ENCODE data around the gene DDX41. TPM values are rescaled to one million over a fixed set of nuclear protein-coding genes. Genes with fewer than 3 reads are reported as not detected.

Gene DDX41
- total and polyA plus RNA-seq, 11 donors: 24.4 to 65.4 (median 37.7) TPM

DNA sequence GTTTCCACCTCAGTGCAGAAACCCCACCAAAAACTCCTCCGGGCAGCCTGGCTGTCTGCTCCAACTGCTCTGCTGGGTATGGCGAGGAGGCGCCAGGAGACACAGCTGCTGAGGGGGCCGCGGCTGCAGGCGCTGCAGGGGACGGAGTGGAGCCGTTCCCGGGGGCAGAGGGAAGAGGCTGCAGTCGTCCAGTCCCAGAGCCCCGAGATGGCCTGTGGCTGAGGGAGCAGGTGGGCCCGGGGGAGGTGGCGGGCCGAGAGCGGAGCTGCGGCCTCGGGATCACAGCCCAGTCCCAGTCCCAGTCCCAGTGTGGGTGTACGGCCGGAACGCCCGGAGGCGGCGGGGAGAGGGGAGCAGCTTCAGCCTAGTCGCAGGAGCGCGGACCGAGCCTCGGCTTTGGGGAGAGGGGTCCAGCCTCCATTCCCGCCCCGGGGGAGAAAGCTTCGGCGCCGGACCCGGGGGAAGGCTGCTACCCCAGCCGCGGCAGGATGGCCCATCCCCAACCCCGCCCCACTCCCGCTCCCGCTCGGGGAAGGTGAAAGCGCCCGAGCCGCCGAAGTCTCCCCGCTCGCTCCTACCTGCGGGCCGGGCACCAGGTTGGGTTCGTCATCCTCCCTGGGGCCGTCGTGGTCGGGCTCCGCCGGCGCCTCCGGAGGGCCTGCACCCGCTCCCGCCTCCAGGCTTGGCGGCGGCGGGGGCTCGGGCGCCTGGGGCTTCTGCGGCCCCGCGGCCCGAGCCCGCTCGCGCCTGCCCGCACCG is 37.1 kb upstream of the DDX41 start:
- Histone ChIP-seq H3K4me3 (peak overlapping the region; percentile 61 to 99 (median 94)), H3K27me3 (no peaks in the 10 kb centered on the region), H3K4me1 (peaks cover 3 to 49% (median 28%) of the 10 kb centered on the region in 12 donors), H3K27ac (peak overlapping the region; percentile 58 to 89 (median 82)), H3K36me3 (peaks cover 0 to 25% (median 11%) of the 10 kb centered on the region in 9 donors), H3K9me3 (no peaks in the 10 kb centered on the region)
- intact Hi-C loops (cut with DNase I): loop anchor here in 1 of 10 donors (5.0 kb wide), 2 partner anchors 37 to 38 kb away; partner anchors contain the start of genes DDX41 and TMED9
- TF ChIP-seq, protein P1, sequence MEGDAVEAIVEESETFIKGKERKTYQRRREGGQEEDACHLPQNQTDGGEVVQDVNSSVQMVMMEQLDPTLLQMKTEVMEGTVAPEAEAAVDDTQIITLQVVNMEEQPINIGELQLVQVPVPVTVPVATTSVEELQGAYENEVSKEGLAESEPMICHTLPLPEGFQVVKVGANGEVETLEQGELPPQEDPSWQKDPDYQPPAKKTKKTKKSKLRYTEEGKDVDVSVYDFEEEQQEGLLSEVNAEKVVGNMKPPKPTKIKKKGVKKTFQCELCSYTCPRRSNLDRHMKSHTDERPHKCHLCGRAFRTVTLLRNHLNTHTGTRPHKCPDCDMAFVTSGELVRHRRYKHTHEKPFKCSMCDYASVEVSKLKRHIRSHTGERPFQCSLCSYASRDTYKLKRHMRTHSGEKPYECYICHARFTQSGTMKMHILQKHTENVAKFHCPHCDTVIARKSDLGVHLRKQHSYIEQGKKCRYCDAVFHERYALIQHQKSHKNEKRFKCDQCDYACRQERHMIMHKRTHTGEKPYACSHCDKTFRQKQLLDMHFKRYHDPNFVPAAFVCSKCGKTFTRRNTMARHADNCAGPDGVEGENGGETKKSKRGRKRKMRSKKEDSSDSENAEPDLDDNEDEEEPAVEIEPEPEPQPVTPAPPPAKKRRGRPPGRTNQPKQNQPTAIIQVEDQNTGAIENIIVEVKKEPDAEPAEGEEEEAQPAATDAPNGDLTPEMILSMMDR (IDR thresholded peaks at IDR 0.05): no peak
- TF ChIP-seq POLR2A (IDR thresholded peaks at IDR 0.05): no peak
- WGBS, 4 donors: 0 to 1% (median 0%) methylated on average over 3 to 72 of the region's 72 CpGs
- peak; percentile 46 to 78 (median 51) for DNase-seq
- ATAC-seq: peak in 3 of 4 donors; percentile 38 to 58 (median 46)

DNA sequence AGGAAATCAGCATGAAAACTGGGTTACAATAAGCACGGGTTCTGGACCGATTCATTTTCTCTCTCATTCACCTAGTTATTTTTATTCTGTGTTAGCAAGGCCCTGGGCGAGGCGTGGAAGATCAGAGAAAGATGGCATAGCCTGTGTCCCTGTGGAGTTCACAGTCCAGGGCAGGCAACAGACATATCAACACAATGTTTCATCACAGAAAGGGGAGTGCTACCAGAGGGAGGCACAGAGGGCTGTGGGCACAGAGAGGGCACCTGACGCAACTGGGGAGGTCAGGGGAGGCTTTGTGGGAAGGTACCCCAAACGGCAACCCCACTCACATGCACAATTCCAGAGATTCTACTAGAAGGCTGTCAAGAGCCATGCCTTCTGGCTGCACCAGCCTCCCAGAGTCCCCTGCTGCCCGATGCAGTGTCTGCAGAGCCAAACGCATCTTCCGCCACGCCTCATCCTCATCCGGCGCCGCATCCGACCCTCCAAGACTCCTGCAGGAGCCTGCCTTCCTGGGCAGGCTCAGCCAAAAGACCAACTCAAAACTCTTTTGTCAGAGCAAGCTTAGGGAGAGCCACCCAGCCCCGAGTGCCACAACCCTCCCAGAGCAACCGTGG is 36.2 kb upstream of the DDX41 start:
- intact Hi-C loops (cut with DNase I): loop anchor here in 1 of 10 donors (5.0 kb wide), 2 partner anchors 36 to 39 kb away; partner anchors contain the start of genes DDX41 and TMED9
- TF ChIP-seq, protein P1 (IDR thresholded peaks at IDR 0.05): no peak
- no peak for TF ChIP-seq POLR2A (IDR thresholded peaks at IDR 0.05)
- Histone ChIP-seq H3K36me3 (peaks cover 0 to 25% (median 11%) of the 10 kb centered on the region in 9 donors), H3K27me3 (no peaks in the 10 kb centered on the region), H3K4me1 (peaks cover 6 to 58% (median 37%) of the 10 kb centered on the region in 12 donors), H3K9me3 (no peaks in the 10 kb centered on the region), H3K4me3 (peak overlapping the region; percentile 61 to 99 (median 94)), H3K27ac (peak overlapping the region in 11 of 12 donors; percentile 70 to 89 (median 84))
- DNase-seq (peak in 1 of 5 donors; percentile 23), ATAC-seq (peak in 3 of 4 donors; percentile 2 to 24 (median 6))
- 37 to 46% (median 39%) methylated on average over 13 to 16 of the region's 16 CpGs for WGBS, 4 donors

DNA sequence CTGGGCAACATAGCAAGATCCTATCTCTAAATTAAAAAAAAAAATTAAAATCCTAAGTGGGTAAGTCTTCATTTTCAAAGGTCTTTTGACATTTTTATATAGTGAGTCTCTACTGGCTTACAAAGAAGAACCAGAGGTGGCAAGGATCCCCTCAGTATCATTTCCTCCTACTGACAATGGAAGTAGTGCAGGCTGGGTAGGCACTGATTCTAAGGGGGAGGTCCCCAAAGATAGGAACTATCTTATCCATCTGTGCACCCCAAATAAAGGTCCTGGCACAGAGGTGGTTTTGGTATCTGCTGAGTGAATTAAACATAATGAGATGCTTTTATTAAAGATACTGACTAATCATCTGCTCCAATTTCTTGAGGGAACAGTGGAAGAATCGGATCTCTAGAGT is 33.4 kb upstream of the DDX41 start:
- H3K27me3 ChIP-seq: no peaks in the 10 kb centered on the region
- DNase-seq (no peak), ATAC-seq (no peak)
- peaks cover 0 to 25% (median 11%) of the 10 kb centered on the region in 9 donors for H3K36me3 ChIP-seq
- TF ChIP-seq POLR2A (IDR thresholded peaks at IDR 0.05): no peak
- TF ChIP-seq, protein P1 (IDR thresholded peaks at IDR 0.05): no peak
- peaks cover 11 to 78% (median 57%) of the 10 kb centered on the region in 12 donors for H3K4me1 ChIP-seq
- intact Hi-C loops (cut with DNase I): loop anchor here in 1 of 10 donors (5.0 kb wide), 2 partner anchors 33 to 42 kb away; partner anchors contain the start of genes DDX41 and TMED9
- no peak overlapping the region for H3K27ac ChIP-seq
- H3K9me3 ChIP-seq: no peaks in the 10 kb centered on the region
- H3K4me3 ChIP-seq: no peak overlapping the region
- WGBS, 4 donors: 73 to 77% (median 75%) methylated on average over 1 of the region's 1 CpG

DNA sequence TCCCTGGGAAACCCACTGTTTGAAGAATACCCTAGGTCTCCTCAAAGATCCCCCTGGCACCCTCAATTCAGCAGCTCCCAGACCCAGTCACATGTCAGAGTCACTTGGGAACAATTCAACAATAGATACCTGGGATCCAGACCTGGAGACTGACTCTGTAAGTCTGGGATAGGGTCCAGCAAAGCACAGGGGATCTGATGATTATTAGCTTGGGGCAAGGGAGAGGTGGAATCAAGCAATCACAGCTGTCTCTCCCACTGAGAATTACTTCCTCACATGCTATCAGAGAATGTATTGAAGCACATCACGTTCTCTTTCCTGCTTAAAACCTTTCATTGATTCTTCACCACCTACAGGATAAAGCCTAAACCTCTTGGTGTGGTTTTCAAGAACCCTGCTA is 31.7 kb upstream of the DDX41 start:
- Histone ChIP-seq H3K27me3 (no peaks in the 10 kb centered on the region), H3K36me3 (peaks cover 0 to 25% (median 11%) of the 10 kb centered on the region in 9 donors), H3K4me3 (no peak overlapping the region), H3K27ac (peak overlapping the region in 2 of 12 donors; percentile 2 to 13), H3K9me3 (no peaks in the 10 kb centered on the region), H3K4me1 (peaks cover 11 to 87% (median 67%) of the 10 kb centered on the region in 12 donors)
- TF ChIP-seq, protein P1 (IDR thresholded peaks at IDR 0.05): no peak
- TF ChIP-seq POLR2A (IDR thresholded peaks at IDR 0.05): no peak
- DNase-seq: no peak
- intact Hi-C loops (cut with DNase I): loop anchor here in 1 of 10 donors (10.0 kb wide), 1 partner anchor 46 kb away; the partner anchor contains the start of gene TMED9
- WGBS, 4 donors: 30 to 58% (median 41%) methylated on average over 1 of the region's 1 CpG
- ATAC-seq: no peak

Data from heart left ventricle (tissue), 16 donors.